Measurements from ENCODE around the gene ZNRF3. TPM values are rescaled to one million over a fixed set of nuclear protein-coding genes. Genes with fewer than 3 reads are reported as not detected.

ZNRF3 gene
- polyA plus RNA-seq, 1 donor (not counting 4 experiments of a cell fraction or from before 2014, with no cell fraction given) = 2.6 TPM

DNA sequence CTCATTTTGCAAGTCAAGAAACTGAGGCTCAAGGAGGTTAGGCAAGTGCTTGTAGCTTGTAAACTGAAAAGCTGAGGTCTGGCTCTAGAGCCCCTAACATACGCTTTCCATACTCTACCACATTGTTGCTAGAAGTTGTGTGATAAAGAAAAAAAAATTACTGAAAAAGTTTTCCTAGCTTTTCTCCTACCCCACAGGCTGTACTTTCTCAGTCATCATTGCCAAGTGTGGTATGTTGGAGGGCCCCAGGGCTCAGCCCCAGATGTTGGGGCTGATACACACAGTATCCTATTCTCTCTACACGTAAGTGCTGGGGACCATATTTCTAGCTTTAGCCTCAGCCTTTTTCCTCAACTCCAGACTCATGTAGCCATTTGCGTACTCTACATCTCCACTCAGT is 205.4 kb downstream of the ZNRF3 start:
- Histone ChIP-seq H3K9me3 (ENCODE audit: control insufficient read depth, low read depth, low read length) (no peaks in the 10 kb centered on the region), H2AFZ (ENCODE audit: control insufficient read depth, low read length) (no peak overlapping the region), H3K4me3 (ENCODE audit: control insufficient read depth in 2 of 3, extremely low read depth in 1 of 3, insufficient read depth in 2 of 3, low read depth in 1 of 3, low read length in 3 of 3) (no peak overlapping the region), H3K27ac (ENCODE audit: control insufficient read depth, insufficient read depth, low read length) (no peak overlapping the region), H3K4me2 (ENCODE audit: control insufficient read depth, extremely low read depth, insufficient read depth, low read depth, low read length) (no peak overlapping the region), H3K36me3 (ENCODE audit: control insufficient read depth in 2 of 2, extremely low read depth in 1 of 2, insufficient read depth in 2 of 2, low read length in 2 of 2) (no peaks in the 10 kb centered on the region), H3K9me1 (ENCODE audit: control insufficient read depth, extremely low read depth, insufficient read depth, low read length) (no peaks in the 10 kb centered on the region), H3K27me3 (ENCODE audit: control insufficient read depth, extremely low read depth, insufficient read depth, low read length) (no peaks in the 10 kb centered on the region), H3K79me2 (ENCODE audit: control insufficient read depth, insufficient read depth, low read length) (no peaks in the 10 kb centered on the region), H4K20me1 (ENCODE audit: control insufficient read depth, extremely low read depth, insufficient read depth, low read length) (no peaks in the 10 kb centered on the region), H3K4me1 (ENCODE audit: control insufficient read depth, extremely low read depth, insufficient read depth, low read length) (peaks cover 2% of the 10 kb centered on the region), H3K9ac (ENCODE audit: control insufficient read depth, extremely low read depth, insufficient read depth, low read length) (no peak overlapping the region)
- TF ChIP-seq, protein P1, sequence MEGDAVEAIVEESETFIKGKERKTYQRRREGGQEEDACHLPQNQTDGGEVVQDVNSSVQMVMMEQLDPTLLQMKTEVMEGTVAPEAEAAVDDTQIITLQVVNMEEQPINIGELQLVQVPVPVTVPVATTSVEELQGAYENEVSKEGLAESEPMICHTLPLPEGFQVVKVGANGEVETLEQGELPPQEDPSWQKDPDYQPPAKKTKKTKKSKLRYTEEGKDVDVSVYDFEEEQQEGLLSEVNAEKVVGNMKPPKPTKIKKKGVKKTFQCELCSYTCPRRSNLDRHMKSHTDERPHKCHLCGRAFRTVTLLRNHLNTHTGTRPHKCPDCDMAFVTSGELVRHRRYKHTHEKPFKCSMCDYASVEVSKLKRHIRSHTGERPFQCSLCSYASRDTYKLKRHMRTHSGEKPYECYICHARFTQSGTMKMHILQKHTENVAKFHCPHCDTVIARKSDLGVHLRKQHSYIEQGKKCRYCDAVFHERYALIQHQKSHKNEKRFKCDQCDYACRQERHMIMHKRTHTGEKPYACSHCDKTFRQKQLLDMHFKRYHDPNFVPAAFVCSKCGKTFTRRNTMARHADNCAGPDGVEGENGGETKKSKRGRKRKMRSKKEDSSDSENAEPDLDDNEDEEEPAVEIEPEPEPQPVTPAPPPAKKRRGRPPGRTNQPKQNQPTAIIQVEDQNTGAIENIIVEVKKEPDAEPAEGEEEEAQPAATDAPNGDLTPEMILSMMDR (optimal IDR thresholded peaks at IDR 0.05 in 1 of 3, IDR thresholded peaks at IDR 0.05 in 1 of 3, conservative IDR thresholded peaks at IDR 0.05 in 1 of 3; ENCODE audit: extremely low read depth in 1 of 3, insufficient read depth in 2 of 3, low read length in 3 of 3) = no peak
- TF ChIP-seq EZH2 (IDR thresholded peaks at IDR 0.05; ENCODE audit: low read length) = no peak
- FAIRE-seq = no peak
- dilution Hi-C loops (cut with MboI; ENCODE audit: extremely low pct_ligation_motif_present, low sequenced_read_pairs) = no loop called here
- DNase-seq (ENCODE audit: low read depth, low spot score) = no peak

- H3K79me2 ChIP-seq (ENCODE audit: control insufficient read depth, insufficient read depth, low read length) = no peaks in the 10 kb centered on the region
- H3K9ac ChIP-seq (ENCODE audit: control insufficient read depth, extremely low read depth, insufficient read depth, low read length) = no peak overlapping the region
- no peak overlapping the region for H3K4me3 ChIP-seq (ENCODE audit: control insufficient read depth in 2 of 3, extremely low read depth in 1 of 3, insufficient read depth in 2 of 3, low read depth in 1 of 3, low read length in 3 of 3)
- TF ChIP-seq EZH2 (IDR thresholded peaks at IDR 0.05; ENCODE audit: low read length) = no peak
- no peaks in the 10 kb centered on the region for H3K27me3 ChIP-seq (ENCODE audit: control insufficient read depth, extremely low read depth, insufficient read depth, low read length)
- dilution Hi-C loops (cut with MboI; ENCODE audit: extremely low pct_ligation_motif_present, low sequenced_read_pairs) = no loop called here
- H3K9me3 ChIP-seq (ENCODE audit: control insufficient read depth, low read depth, low read length) = no peaks in the 10 kb centered on the region
- no peak overlapping the region for H3K27ac ChIP-seq (ENCODE audit: control insufficient read depth, insufficient read depth, low read length)
- H3K9me1 ChIP-seq (ENCODE audit: control insufficient read depth, extremely low read depth, insufficient read depth, low read length) = no peaks in the 10 kb centered on the region
- FAIRE-seq = no peak
- H3K4me2 ChIP-seq (ENCODE audit: control insufficient read depth, extremely low read depth, insufficient read depth, low read depth, low read length) = no peak overlapping the region
- no peak overlapping the region for H2AFZ ChIP-seq (ENCODE audit: control insufficient read depth, low read length)
- no peaks in the 10 kb centered on the region for H4K20me1 ChIP-seq (ENCODE audit: control insufficient read depth, extremely low read depth, insufficient read depth, low read length)
- no peaks in the 10 kb centered on the region for H3K36me3 ChIP-seq (ENCODE audit: control insufficient read depth in 2 of 2, extremely low read depth in 1 of 2, insufficient read depth in 2 of 2, low read length in 2 of 2)
- peaks cover 2% of the 10 kb centered on the region for H3K4me1 ChIP-seq (ENCODE audit: control insufficient read depth, extremely low read depth, insufficient read depth, low read length)
- no peak for DNase-seq (ENCODE audit: low read depth, low spot score)
These were observed 206.1 kb downstream of the ZNRF3 start for GRCh38 chr22:29089507-29089906.

DNA sequence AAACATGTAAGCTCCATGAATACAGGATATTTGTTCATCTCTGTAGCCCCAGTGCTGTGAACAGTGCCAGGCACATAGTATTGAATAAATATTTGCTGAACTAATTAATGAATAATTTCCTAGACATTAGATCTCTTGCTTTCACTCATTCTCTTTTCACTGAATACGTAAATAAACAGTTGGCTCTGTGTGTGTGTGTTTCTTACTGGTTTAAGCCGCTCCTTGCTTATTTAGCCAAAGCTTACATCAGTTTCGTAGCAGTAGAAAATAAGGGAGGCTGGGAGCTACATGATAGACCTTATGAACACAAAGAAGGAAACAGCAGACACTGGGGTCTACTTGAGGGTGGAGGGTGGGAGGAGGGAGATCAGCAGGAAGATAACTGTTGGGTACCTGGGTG is 206.7 kb downstream of the ZNRF3 start:
- Histone ChIP-seq H3K9me3 (ENCODE audit: control insufficient read depth, low read depth, low read length) (no peaks in the 10 kb centered on the region), H3K4me2 (ENCODE audit: control insufficient read depth, extremely low read depth, insufficient read depth, low read depth, low read length) (no peak overlapping the region), H3K9ac (ENCODE audit: control insufficient read depth, extremely low read depth, insufficient read depth, low read length) (no peak overlapping the region), H3K4me1 (ENCODE audit: control insufficient read depth, extremely low read depth, insufficient read depth, low read length) (peaks cover 2% of the 10 kb centered on the region), H3K27me3 (ENCODE audit: control insufficient read depth, extremely low read depth, insufficient read depth, low read length) (no peaks in the 10 kb centered on the region), H4K20me1 (ENCODE audit: control insufficient read depth, extremely low read depth, insufficient read depth, low read length) (no peaks in the 10 kb centered on the region), H3K27ac (ENCODE audit: control insufficient read depth, insufficient read depth, low read length) (no peak overlapping the region), H2AFZ (ENCODE audit: control insufficient read depth, low read length) (no peak overlapping the region), H3K36me3 (ENCODE audit: control insufficient read depth in 2 of 2, extremely low read depth in 1 of 2, insufficient read depth in 2 of 2, low read length in 2 of 2) (no peaks in the 10 kb centered on the region), H3K79me2 (ENCODE audit: control insufficient read depth, insufficient read depth, low read length) (no peaks in the 10 kb centered on the region), H3K4me3 (ENCODE audit: control insufficient read depth in 2 of 3, extremely low read depth in 1 of 3, insufficient read depth in 2 of 3, low read depth in 1 of 3, low read length in 3 of 3) (no peak overlapping the region), H3K9me1 (ENCODE audit: control insufficient read depth, extremely low read depth, insufficient read depth, low read length) (no peaks in the 10 kb centered on the region)
- no peak for TF ChIP-seq EZH2 (IDR thresholded peaks at IDR 0.05; ENCODE audit: low read length)
- TF ChIP-seq, protein P1 (optimal IDR thresholded peaks at IDR 0.05 in 1 of 3, IDR thresholded peaks at IDR 0.05 in 1 of 3, conservative IDR thresholded peaks at IDR 0.05 in 1 of 3; ENCODE audit: extremely low read depth in 1 of 3, insufficient read depth in 2 of 3, low read length in 3 of 3) = no peak
- dilution Hi-C loops (cut with MboI; ENCODE audit: extremely low pct_ligation_motif_present, low sequenced_read_pairs) = no loop called here
- FAIRE-seq = no peak
- no peak for DNase-seq (ENCODE audit: low read depth, low spot score)
